OCI-LY7 (cell line): ENCODE measurements around the gene SPTBN4. TPM values are rescaled to one million over a fixed set of nuclear protein-coding genes. Genes with fewer than 3 reads are reported as not detected.

Experiments used
- BruUV-seq: library from RNA; stranded (reverse); fragments of 400-500 nt; replicated peaks from 2 replicates; lab custom pipeline; 2021; lab: Mats Ljungman, UMichigan
- CTCF ChIA-PET: fragments of 300-600 bp; sonication (Branson Sonifier 250); formaldehyde crosslinking; loops from one replicate; lab custom pipeline; 2022; ENCODE audit warnings: antibody characterized with exemption; ENCODE audit not compliant: unreplicated experiment; lab: Charles Lee
- POLR2A ChIA-PET: fragments of 300-600 bp; sonication (Branson Sonifier 250); formaldehyde crosslinking; loops from one replicate; lab custom pipeline; 2022; ENCODE audit warnings: antibody characterized with exemption; lab: Charles Lee
- DNase-seq: peaks from one replicate; pipeline ENCODE4 v3.0.0-alpha.2; 2015; ENCODE audit warnings: low spot score
- H2AFZ ChIP-seq: fragments of 200-600 bp; sonication (generic), shearing (Covaris generic); 2 replicates; pipeline ENCODE4 v1.6.1; 2014; ENCODE audit warnings: mild to moderate bottlenecking, antibody characterized with exemption, low read length, moderate library complexity
- H3K27ac ChIP-seq: fragments of 200-600 bp; sonication (generic); 2 replicates; pipeline ENCODE4 v1.5.1; 2014; ENCODE audit warnings: mixed run types, low read depth, mild to moderate bottlenecking, moderate library complexity, low read length, inconsistent platforms; ENCODE audit not compliant: poor library complexity, severe bottlenecking
- H3K36me3 ChIP-seq: fragments of 200-600 bp; sonication (generic); 2 replicates; pipeline ENCODE4 v1.6.1; 2014; ENCODE audit warnings: mild to moderate bottlenecking, antibody characterized with exemption, low read length, moderate library complexity, mixed read lengths; ENCODE audit not compliant: insufficient read depth
- H3K4me1 ChIP-seq: fragments of 200-600 bp; sonication (generic); 2 replicates; pipeline ENCODE4 v1.5.1; 2014; ENCODE audit warnings: mild to moderate bottlenecking, low read length; ENCODE audit not compliant: insufficient read depth, poor library complexity, severe bottlenecking
- H3K4me2 ChIP-seq: fragments of 200-600 bp; sonication (generic); 2 replicates; pipeline ENCODE4 v1.6.1; 2014; ENCODE audit warnings: mild to moderate bottlenecking, low read length
- H3K4me3 ChIP-seq: fragments of 200-600 bp; sonication (generic); 2 replicates; pipeline ENCODE4 v1.5.1; 2014; ENCODE audit warnings: mild to moderate bottlenecking, low read depth, low read length; ENCODE audit not compliant: poor library complexity, severe bottlenecking
- H3K79me2 ChIP-seq: fragments of 200-600 bp; sonication (generic); 2 replicates; pipeline ENCODE4 v1.6.1; 2016; ENCODE audit warnings: low read depth, mild to moderate bottlenecking, low read length, moderate library complexity, mixed read lengths; ENCODE audit not compliant: insufficient read depth
- H3K9me2 ChIP-seq: fragments of 200-600 bp; sonication (generic); 2 replicates; pipeline ENCODE4 v1.6.1; 2016; ENCODE audit warnings: mild to moderate bottlenecking, low read length, mixed read lengths; ENCODE audit not compliant: insufficient read depth
- H3K9me3 ChIP-seq: fragments of 200-600 bp; sonication (generic); 2 replicates; pipeline ENCODE4 v1.6.1; 2014; ENCODE audit warnings: mild to moderate bottlenecking, mixed run types, low read length, mixed read lengths
- H4K20me1 ChIP-seq: fragments of 200-600 bp; sonication (generic); 2 replicates; pipeline ENCODE4 v1.6.1; 2014; ENCODE audit warnings: mild to moderate bottlenecking, antibody characterized with exemption, low read length, moderate library complexity, mixed read lengths; ENCODE audit not compliant: insufficient read depth
- CTCF ChIP-seq: fragments of 200-600 bp; sonication (generic); conservative IDR thresholded peaks from 2 replicates; pipeline ENCODE4 v1.5.1; 2014; ENCODE audit warnings: mild to moderate bottlenecking, antibody characterized with exemption, low read length, moderate library complexity, mixed read lengths
- EZH2phosphoT487 ChIP-seq: fragments of 200-600 bp; sonication (generic); IDR thresholded peaks from 2 replicates; pipeline ENCODE4 v1.6.1; 2018; ENCODE audit warnings: low read depth, borderline replicate concordance, mild to moderate bottlenecking, mixed run types, antibody characterized with exemption, low read length, moderate library complexity, mixed read lengths
- intact Hi-C: fragments of 100-400 bp; cut with micrococcal nuclease; formaldehyde crosslinking; loops from one replicate; pipeline ENCODE4 v1.10.0; 2022; ENCODE audit not compliant: unreplicated experiment
- total RNA-seq, 2 experiments: library from RNA; depleted of rRNA in 1 of 2; stranded (reverse); fragments of >200 nt in 1 of 2; shearing (Covaris generic) in 1 of 2; gene quantifications; 2 replicates each; pipeline ENCODE4 v1.2.3, GENCODE V29; 2014 to 2022

SPTBN4 gene
- total RNA-seq, 2 experiments from 2014 or later, result 4.1 to 6.3 TPM

- H3K4me1 ChIP-seq, result peaks cover 18% of the 10 kb centered on the region
- DNase-seq, result no peak
- TF ChIP-seq CTCF (no peak), EZH2phosphoT487 (no peak)
- POLR2A ChIA-PET, result no interaction called here
- CTCF ChIA-PET, result no interaction called here
- no peaks in the 10 kb centered on the region for H4K20me1 ChIP-seq
- H3K27ac ChIP-seq, result no peak overlapping the region
- H3K4me3 ChIP-seq, result no peak overlapping the region
- H3K36me3 ChIP-seq, result peaks cover 19% of the 10 kb centered on the region
- no TSS peak for BruUV-seq
- H3K79me2 ChIP-seq, result no peaks in the 10 kb centered on the region
- H2AFZ ChIP-seq, result no peak overlapping the region
- no peaks in the 10 kb centered on the region for H3K9me3 ChIP-seq
- no peak overlapping the region for H3K4me2 ChIP-seq
- intact Hi-C loops, result no loop called here
- H3K9me2 ChIP-seq, result no peaks in the 10 kb centered on the region
Measured at GRCh38 chr19:40617961-40618360, 151.2 kb downstream of the SPTBN4 start.

GRCh38 chr19:40619333-40620160, 152.7 kb downstream of the SPTBN4 start:
- Histone ChIP-seq H2AFZ (no peak overlapping the region), H3K4me3 (no peak overlapping the region), H3K4me1 (peaks cover 12% of the 10 kb centered on the region), H3K36me3 (peaks cover 19% of the 10 kb centered on the region), H3K79me2 (no peaks in the 10 kb centered on the region), H3K27ac (no peak overlapping the region), H3K4me2 (no peak overlapping the region), H4K20me1 (no peaks in the 10 kb centered on the region), H3K9me3 (no peaks in the 10 kb centered on the region), H3K9me2 (no peaks in the 10 kb centered on the region)
- intact Hi-C loops, result no loop called here
- TF ChIP-seq CTCF, result no peak
- no peak for TF ChIP-seq EZH2phosphoT487
- CTCF ChIA-PET, result no interaction called here
- no TSS peak for BruUV-seq
- POLR2A ChIA-PET, result interaction anchor here (0.7 kb wide), 1 partner anchor 194 kb away, joined by 7 read pairs; the partner anchor contains the start of gene SERTAD1
- DNase-seq, result no peak

GRCh38 chr19:40620161-40620485, 153.3 kb downstream of the SPTBN4 start:
- CTCF ChIA-PET, result no interaction called here
- Histone ChIP-seq H3K27ac (no peak overlapping the region), H3K4me1 (peaks cover 6% of the 10 kb centered on the region), H3K79me2 (no peaks in the 10 kb centered on the region), H3K4me3 (no peak overlapping the region), H4K20me1 (no peaks in the 10 kb centered on the region), H2AFZ (no peak overlapping the region), H3K9me2 (no peaks in the 10 kb centered on the region), H3K36me3 (peaks cover 19% of the 10 kb centered on the region), H3K4me2 (no peak overlapping the region), H3K9me3 (no peaks in the 10 kb centered on the region)
- TF ChIP-seq CTCF, result no peak
- TF ChIP-seq EZH2phosphoT487, result no peak
- intact Hi-C loops, result no loop called here
- BruUV-seq, result no TSS peak
- DNase-seq, result no peak
- POLR2A ChIA-PET, result interaction anchor here (0.6 to 0.7 kb wide), 2 partner anchors 135 to 194 kb away, joined by 3 to 7 read pairs; partner anchors contain the start of gene SERTAD1
